SU-DHL-6 (cell line): ENCODE measurements around the gene UNC119B.

Experiments used
- CTCF ChIP-seq: fragments of 200-600 bp; sonication (generic); IDR thresholded peaks from one replicate; pipeline ENCODE4 v1.5.1; 2017; ENCODE audit warnings: antibody characterized with exemption, mild to moderate bottlenecking, low read length, moderate library complexity; ENCODE audit not compliant: insufficient read depth, poor library complexity, severe bottlenecking
- EZH2phosphoT487 ChIP-seq: fragments of 200-600 bp; sonication (generic), shearing (Covaris generic); conservative IDR thresholded peaks from 2 replicates; pipeline ENCODE4 v1.6.1; 2018; ENCODE audit warnings: mild to moderate bottlenecking, antibody characterized with exemption, low read length, moderate library complexity, mixed read lengths

- no peak for TF ChIP-seq CTCF
- no peak for TF ChIP-seq EZH2phosphoT487
Measured at GRCh38 chr12:120736404-120737331, 26.4 kb downstream of the UNC119B start.
